NCI-H187 treated with DMSO at 0.1 percent for 48 hours (cell line): ENCODE results near the gene PTAR1.

Experiments used
- DNase-seq: peaks from one replicate; lab custom pipeline; 2025; lab: John Stamatoyannopoulos, UW

PTAR1 gene

DNA sequence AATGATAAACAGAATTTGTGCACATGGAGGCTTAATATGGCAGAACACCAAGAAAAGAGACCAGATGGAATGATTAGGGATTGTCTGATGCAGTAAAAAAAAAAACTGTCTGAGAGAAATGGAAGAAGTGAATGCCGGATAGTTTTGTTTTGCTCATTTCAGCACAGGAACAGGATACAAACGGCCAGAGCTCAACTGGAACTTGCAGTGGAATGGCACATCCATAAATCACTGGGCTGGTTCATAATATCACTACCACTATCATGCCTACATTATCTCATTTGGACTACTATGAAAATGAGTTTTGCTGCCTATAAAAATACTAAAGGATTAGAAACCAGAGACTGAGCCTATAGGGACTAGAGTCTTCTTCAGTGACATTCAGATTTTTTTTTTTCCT lies 9.7 kb downstream of the PTAR1 start:
- DNase-seq, result no peak

DNA sequence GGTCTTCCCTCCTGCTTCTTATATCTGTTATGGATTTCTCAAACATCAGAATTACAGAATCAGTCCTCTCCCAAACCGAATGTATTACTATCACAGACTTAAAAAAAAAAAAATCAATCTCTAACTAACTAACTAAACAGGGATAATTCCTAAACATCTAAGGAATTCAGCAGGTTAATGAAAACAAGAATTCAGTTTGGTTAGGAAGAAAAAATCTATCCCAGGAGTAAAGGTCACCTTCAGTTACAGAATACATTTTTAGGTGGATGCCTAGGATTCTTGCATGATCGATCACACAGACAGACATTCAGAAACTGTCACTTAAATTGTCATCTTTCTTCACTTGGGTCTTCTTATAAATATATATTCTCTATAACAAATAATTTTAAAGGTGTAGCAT lies 11.5 kb downstream of the PTAR1 start:
- DNase-seq, result no peak

DNA sequence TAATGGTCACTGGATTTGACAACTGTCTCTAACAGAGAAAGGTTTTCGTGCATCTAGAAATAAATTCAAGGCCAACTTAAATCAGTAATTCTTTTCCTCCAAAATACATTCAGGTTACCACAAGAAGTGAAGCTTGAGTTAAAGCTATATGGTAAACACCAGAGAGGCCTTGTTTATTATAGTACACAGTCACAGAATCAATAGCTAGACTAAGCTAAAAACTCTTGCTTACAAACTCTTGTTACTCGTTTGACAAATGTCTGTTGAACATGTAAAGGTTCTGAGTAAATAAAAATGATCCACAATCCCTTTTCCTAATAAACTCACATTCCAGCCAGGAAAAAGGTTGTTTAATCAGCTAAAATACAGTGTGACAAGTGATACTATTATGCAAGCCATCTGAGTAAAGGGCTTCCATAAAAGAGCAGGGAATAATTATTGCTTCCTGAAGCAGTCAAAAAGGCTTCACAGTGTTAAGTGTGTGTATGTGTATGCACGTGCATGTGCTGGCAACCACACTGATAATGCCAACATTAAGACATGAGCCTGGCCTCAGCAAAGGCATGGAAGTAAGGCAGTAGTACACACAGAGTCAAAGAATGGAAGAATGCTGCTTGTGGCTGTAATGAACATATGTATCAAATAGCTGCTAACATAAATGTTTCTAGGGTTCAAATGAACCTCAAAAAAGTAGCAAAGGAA lies 12.8 kb downstream of the PTAR1 start:
- DNase-seq, result no peak

DNA sequence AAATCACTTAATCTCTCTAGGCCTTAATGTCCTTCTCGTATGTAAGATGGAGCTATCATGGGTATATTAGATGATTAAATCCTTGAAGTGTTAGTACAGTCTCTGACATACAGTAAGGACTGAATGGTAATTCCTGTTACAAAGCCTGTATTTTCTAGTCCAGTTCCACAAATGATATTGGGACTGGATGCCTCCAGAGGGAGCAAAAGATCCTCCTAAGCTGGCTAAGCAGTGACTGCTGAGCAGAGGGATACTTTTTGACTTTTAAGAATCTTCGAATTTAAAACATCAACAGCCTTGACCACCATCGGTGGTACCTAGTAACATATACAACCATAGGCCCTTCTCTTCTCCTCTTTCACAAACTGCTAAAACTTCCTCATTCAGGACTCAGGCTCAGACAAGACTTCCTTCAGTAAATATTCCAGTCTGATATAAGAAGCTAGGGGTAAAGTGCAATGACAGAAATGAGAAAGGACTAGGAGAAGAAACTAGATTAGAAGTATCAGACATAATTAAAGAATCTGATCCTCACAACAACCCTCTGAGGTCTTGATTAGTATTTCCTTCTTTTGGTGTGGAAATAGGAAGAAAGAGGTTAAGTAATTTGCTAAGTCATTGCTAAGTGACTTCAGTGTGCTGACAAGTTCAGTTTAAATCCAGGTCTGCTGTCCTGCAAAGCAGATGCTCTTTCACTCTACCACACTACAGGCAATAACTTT lies 13.9 kb downstream of the PTAR1 start:
- DNase-seq, result no peak

DNA sequence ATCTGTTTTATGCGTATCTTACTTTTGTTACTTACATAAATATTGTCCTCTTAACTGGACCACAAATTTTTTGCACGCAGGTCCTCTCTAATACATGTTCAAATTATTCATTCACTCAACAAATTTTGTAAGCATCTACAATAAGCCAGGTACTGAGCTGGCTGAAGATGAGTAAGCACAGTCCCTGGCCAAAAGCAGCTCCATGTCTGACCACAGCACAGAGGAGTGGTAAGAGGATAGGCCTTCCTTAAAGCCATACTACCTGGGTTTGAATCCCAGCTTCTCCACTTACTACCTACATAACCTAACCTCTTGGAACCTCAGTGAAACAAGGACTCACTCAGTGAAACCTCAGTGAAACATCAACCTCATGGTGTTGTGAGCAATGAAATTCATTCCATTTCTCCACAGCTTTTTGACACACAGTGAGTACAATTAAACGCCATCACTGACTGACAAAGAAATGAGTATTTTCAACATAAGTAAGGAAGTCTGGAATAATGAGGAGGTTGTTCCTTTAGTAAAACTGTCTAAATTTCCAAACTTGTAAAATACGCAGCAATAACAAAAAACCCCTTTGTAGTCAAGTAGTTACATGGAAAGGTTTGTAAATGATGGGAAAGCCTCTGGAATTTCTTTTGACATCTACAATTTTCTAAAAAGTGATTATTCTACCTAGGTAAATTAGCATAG lies 15.0 kb downstream of the PTAR1 start:
- no peak for DNase-seq

DNA sequence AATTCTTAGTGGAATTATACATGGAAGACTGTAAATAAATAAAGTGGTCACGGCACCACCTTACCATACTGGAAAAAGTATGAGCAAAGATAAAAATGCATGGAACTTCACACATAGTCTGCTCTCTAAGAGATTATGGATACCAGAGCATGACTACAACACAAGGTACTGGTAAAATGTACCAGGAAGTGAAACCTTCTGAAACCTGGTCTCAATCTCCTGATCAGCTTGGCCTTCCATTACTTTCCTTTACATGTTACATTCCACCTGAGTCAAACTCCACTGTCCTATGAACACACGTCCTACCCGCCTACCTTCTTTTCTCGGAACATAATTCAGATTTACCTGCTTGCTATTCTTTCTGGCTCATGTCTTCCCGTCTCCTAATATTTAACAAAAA lies 15.9 kb downstream of the PTAR1 start:
- DNase-seq, result no peak

DNA sequence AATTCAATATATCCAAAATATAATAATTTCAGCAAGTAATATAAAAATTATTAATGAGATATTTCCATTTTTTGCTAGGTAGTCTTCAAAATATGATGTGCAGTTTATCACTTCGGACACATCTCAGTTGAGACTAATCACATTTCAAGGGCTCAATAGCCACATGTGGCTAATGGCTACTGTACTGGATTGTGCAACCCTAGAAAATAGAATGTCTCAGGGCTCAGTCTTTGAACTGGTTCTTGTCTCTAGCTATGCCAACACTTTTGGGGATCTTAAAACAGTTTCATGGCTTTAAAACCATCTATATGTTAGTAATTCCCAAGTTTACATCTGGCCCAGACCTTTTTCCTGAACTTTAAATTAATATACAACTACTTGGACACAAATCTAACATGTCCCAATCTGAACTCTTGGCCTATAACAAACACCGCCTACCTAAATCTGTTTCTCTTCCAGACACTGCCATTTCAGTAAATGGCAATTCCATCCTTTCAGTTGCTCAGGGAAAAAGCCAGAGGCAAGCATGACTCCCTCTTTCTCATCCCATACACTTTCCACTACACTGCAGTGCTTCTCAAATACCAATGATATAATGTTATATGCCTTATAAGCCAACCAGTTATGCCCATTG lies 18.8 kb downstream of the PTAR1 start:
- no peak for DNase-seq

DNA sequence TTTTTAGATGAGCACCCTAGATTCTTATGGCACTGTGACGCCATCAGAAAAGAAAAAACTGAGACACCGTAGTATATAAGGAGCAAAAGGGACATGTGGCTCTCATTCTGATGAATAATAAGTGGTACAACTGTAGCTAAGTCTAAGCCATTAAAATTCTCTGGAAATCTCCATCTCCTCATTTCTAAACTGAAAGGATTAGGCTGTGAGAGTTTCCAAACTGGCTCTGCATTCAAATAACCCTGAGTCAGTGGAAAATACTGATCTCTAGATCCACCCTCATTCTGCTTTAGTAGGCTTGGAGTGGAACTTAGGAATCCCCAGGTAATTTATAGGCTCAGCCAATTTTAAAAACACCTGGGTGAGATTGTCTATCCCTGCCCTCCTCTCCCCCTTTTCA lies 28.5 kb downstream of the PTAR1 start:
- no peak for DNase-seq

DNA sequence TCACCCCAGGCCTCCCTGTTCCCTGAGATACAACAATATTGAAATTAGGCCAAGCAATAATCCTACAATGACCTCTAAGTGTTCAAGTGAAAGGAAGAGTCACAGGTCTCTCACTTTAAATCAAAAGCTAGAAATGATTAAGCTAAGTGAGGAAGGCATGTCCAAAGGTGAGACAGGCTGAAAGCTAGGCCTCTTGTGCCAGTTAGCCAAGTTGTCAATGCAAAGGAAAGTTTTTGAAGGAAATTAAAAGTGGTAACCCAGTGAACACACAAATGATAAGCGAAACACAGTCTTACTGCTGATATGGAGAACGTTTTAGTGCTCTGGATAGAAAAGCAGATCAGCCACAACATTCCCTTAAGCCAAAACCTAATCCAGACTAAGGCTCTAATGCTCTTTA lies 39.8 kb downstream of the PTAR1 start:
- DNase-seq, result no peak

DNA sequence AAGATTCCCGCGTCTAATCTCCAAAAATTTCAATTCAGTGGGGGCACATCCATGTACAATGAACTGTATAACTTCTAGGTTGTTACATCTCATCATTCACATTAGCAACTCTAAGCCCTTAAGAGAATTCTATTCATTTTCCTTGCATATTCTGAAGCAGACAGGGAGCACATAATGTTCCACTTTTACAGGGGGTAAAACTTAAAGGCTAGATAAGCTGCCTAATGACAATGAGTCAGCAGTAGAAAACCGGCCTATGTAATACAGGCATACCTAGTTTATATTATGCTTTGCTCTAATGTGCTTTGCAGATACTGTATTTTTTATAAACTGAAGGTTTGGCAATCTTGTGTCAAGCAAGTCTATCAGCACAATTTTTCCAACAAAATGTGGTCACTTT lies 40.4 kb downstream of the PTAR1 start:
- DNase-seq, result no peak

DNA sequence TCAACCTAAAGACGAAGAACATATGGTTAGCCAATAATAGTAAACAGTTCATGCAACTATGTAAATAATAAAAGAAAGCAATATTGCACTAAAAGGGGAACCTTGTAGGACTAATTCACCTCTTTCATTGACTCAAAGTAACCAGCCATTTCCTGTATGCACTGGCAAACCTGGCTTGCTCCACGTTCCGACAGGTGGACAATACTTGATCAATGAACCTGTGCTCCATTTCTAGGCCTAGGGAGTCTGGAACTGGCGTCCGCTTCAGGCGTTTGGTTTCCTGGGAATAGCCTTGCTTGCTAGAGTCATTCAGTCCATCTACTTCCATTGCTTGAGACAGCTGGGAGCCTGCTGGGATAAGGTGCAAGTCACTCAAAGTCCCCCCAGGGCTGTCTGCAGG lies 41.6 kb downstream of the PTAR1 start:
- no peak for DNase-seq

DNA sequence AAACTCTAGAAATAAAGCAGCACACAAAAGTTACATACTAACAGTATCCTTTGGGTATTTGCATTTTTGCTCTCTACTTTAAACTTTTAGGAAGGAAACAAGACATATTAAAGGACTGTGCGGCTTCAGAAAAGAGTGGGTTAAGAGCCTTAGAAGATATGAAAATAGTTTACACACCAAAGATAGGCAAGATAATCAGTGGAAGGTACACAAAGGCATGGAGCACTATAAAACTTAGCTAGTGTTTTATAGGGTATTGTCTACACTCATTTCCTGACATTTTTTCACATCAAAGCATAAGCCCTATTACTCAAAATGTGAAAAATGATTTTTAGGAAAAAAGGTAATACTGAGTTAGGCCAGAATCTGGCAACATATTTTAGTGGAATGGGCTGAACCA lies 44.0 kb downstream of the PTAR1 start:
- DNase-seq, result no peak

DNA sequence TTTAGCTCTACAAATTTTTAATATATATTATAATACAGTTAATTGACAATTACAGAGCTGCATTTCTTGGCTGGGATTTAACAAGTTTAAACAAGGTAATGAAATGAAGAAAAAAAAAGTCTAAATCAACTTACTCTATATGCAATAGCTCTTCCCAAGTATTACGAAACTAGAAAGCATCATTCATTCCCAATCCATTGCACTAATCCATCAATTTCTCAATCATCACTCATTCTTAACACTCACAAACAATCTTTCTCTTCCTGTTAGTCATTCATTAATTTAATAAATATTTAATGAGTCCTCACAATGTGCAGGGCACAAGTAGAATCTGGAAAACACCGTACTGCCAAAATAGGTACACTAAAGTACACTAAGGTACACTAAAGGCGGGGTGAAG lies 44.7 kb downstream of the PTAR1 start:
- no peak for DNase-seq

DNA sequence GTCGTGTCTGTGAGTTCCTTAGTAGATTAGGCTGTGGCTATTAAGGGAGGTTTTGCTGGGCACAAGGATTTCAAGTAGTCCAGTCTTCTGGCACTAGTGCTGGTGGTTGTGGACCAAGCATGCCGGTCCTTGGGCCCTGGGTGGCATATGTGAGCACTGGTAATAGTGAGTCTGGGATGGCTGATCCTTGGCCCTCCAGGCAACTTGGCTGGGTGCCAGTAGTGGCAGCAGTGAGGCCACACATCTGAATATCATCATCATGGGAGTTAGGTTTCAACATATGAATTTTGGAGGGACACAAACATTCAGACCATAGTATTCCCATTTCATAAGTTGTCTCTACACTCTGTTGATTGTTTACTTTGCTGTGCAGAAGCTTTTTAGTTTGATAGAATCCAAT lies 62.3 kb downstream of the PTAR1 start:
- DNase-seq, result no peak

DNA sequence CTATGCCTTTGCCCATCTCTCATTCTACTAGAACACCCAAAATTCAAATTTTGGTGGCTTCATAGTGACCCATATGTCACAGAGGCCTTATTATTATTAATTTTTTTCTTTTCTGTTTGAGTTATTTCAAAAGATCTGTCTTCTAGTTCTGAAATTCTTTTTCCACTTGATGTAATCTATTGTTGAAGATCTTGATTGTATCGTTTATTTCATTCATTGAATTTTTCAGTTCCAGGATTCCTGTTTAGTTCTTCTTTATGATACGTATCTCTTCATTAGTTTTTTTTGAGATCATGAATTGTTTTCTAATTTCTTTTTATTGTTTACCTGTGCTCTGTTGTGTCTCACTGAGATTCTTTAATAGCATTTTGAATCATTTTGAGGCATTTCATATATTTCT lies 63.0 kb downstream of the PTAR1 start:
- no peak for DNase-seq

DNA sequence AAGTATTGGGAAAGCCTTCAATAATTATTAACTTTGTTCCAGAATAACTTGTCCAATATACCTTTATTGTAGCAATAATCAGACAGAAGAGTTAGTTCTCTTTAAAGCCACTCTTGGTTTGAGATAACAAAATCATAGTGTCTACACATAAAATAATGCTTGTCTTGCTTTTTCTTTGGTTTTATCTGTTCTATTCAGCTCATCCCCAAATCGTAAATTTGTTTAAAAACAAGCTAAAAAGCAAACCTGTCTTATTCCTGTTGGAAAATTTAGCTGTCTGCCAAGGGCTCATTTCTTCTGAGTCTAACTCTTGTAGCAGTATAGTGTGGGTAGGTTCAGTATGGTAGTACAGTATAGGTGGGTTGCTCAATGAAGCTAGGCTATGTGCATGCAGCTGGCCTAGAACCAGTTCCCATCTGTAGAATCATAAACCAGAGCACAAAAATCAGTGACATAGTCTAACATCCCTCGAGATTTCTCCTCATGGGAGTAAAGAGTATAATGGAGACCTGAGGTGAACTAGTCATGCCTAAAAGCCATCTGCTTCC lies 69.7 kb downstream of the PTAR1 start:
- DNase-seq, result no peak

DNA sequence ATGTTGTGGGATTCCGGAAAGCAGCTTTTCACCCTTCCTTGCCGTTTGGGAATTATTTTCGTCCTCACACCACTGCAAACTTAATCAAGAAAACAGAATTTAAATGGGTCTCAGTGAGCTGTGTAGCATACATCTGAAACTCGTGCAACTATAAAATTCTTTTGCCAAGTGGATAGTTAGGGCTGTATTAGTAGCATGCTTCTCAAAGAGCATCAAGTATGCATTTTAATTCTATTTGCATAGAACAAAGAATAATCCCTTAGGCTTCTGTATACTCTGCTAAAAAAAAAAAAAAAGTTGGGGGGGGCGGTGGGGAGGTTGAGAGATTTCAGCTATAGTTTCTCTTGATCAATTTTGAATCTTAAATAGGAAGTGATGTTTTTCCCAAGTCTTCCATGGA lies 75.9 kb downstream of the PTAR1 start:
- DNase-seq, result no peak

DNA sequence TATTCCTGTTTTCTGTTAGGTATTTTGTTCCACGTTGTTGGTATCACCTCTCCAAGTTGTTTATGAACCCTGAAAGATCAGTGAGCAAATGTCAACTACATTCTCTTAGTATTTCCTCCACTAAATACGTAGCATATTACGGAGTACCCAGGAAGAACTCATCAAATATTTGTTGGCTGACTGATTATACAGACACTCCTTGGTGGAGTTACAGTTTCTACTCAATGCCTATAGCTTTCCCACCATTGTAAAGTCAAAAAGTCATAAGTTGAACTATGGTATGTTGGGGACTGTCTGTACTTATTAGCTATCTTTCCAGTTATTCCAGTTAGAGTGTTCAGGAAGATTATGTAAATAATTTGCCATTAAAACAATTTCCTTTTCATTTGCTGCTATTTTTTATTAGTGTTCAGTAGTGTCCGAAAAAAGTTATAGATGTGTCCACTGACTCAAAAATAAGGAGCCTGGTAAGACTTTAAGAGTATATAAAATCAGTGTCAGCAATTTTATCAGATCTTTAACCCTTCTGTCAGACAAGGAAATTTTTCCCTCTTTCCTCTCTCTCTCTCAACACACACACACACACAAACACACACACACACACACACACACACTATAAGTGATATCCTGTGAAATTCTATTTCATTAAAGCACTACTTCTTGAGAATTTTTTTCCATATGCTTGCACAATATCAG lies 80.8 kb downstream of the PTAR1 start:
- DNase-seq, result no peak

DNA sequence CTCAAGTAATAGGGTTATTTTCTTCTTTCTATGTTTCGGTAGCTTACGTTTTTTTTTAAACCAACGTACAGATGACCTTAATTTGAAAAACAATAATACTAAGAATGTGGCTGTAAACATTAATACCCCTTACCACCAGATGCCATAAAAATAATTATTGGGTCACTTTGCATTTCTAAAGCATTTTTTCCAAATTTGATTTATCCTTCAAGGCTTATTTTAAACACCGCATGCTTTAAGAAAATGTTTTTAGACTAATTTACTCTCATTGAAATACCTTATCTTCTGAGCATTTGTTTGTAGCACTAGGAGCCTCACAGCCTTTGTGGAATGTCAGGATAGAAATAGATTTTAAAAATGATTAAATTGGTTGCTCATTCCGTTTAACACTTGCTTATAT lies 81.9 kb downstream of the PTAR1 start:
- DNase-seq, result no peak

DNA sequence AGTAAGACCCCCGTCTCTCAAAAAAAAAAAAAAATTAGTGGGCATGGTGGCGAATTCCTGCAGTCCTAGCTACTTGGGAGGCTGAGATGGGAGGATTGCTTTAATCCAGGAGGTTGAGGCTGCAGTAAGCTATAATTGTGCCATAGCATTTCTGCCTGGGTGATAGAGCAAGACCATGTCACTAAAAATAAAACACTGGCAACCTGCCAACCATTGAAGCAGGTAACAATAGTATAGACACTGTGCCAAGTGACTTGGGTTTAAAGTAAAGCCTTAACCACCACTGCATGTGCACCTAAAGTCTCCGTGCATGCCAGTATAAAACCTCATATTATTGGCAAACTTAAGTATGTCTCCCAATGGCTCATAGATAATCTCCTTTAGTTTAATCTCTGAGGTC lies 84.2 kb downstream of the PTAR1 start:
- no peak for DNase-seq

DNA sequence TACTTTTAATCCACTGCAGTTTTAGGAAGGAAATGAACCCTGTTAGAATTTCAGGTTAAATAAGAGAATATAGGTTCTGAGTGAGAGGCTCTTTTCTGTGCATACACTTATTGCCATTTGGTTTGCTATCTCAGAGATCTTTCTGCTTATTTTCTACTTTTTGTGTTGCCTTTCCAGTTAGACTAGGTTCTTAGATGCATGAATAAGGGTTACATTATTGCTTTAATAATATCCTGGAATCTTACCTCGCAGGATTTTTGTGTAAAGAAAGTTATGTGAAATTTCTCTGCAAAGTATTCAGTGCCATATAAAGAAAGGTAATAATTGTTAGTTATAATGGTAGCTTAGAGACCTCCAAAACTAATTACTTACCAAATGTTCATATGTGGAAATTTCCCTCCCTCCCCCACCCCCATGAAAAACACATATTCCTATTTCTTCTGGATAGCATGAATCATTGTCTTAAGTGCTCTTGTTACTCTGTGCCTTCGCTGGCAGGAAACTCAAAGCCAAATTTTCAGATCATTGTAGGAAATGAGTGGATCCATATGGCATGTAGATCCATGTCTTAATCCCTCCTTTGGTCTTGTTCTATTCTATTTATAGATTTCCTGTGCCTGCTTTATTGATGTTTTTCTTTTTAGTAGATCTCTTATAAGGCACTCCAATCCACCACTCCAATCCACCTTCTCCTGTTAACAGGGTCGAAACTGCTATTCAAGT lies 84.9 kb downstream of the PTAR1 start:
- peak; percentile 10 for DNase-seq
